HG02938 (cell line): ENCODE measurements around the gene HAPLN3.
A peak's percentile ranks its signal among the peaks of the same experiment; 100 is the strongest.

Experiments used
- ATAC-seq: cut with Tn5 transposase; IDR thresholded peaks from one replicate; pipeline ENCODE4 v1.9.1; 2021; ENCODE audit warnings: mild to moderate bottlenecking, moderate library complexity; ENCODE audit not compliant: unreplicated experiment

Gene HAPLN3

DNA sequence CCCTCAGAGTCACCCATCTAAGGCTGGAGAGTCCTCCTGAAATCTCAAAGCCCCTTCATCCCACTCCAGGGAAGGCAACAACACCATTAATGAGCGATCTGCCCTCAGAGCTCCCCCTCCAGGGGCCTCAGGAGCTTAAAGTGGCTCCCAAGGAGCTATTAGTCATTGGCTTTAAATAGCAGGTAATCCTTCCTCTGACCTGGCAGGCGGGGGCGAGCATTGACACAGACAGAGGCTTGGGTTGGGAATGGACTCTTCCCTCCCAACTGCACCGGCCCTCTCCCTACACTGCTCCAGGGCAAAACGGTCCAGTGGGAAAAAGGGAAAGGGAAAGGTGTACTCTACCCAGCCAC, 16.4 kb upstream of the HAPLN3 start:
- no peak for ATAC-seq

DNA sequence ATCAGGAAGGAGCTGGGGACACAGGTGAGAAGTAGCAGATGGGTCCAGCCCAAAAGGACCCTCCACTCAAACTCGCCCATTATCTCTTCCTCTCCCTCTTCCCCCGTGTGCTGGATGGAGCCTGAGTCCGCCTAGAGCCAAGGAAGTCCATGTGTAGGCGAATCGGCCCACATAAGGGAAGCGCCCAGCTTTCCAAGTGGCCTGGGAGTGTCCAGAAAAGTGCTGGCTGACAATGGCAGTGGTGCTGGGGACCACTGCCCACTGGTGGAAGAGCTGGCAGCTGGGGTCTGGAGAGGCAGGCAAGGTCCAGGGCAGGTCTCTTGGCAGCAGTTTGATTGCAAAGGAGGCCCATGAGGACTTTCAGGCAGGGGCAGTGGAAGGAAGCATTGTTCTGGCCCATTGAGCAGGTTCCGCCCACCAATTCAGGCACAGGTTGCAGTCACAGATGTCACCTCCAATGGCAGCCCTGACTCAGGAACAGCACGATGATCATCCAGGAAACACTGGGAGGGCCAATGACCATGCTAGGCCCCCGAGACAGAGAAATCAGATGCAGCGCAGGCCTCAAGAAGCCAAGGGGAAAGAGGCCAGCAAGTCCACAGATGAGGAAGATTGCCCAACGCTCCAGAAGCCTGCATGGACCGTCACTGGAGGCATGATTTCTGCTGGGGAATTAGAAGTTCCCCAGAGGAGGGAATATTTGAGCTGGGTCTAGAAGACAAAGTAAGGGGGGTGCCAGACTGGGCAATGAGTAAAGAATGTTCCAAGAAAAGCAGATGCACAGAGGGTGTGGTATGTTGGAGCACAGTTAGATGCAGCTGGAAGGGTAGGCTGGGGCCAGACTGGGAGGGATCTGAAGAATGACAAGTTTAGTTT, 14.8 kb upstream of the HAPLN3 start:
- no peak for ATAC-seq

DNA sequence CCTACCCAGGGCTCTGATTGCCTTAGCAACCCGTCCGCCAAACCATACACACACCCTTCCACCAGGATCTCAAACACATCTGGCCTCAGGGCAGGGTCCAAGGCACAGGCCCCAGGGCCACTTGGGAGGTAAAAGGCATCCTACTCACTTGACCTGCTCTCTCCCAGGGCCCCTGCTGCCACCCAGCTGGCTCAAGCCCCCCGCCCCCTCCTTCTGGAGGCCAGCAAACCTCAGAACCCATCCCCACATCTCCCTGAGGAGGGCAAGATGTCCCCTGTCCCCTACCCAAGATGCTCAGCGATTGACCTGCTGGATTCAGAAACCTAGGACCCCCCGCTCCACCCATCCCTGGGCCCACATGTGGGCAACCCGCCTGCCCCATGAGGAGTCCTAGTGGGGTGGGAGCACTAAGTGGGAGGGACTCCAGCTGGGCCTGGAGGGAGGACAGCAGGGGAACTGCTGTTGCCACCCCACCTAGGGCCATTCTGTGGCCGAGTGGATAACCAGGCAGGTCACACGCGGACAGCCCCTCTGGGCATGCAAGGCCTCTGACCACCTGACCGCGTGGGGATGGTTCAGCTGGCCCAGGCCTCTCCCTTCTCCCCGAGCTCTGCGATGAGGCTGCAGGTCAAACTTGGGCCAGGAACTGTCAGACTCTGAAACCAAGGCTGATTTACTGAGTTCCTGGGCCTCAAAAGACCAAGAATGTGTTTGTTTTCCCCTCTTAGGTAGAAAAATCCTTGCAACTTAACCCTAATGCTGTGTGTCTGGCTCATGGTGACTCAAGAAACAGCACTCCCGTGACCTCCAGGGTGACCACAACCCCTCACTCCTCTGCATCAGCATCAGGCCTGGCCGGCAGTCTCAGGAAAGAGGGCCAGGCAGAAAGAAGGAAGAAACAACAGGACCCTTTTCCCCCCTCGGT, 13.6 kb upstream of the HAPLN3 start:
- no peak for ATAC-seq

DNA sequence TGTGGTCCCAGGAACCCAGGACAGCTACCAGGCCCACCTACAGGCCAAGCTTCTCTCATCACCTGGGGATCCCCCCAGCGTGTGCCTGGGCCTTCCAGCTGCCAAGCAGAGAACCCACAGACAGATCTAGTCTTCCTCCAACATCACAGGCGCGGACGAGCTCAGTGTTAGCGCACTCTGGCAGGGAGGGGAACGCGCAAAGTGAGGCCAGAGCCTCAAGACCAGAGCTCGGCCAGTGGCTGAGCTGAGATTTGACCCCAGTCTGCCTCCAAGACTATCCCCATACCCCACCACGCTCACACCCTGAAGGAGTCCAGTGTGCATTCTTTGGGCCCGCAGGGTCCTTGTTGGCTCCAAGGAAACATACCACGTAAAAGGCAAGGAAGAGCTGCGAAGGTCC, 12.8 kb upstream of the HAPLN3 start:
- no peak for ATAC-seq

DNA sequence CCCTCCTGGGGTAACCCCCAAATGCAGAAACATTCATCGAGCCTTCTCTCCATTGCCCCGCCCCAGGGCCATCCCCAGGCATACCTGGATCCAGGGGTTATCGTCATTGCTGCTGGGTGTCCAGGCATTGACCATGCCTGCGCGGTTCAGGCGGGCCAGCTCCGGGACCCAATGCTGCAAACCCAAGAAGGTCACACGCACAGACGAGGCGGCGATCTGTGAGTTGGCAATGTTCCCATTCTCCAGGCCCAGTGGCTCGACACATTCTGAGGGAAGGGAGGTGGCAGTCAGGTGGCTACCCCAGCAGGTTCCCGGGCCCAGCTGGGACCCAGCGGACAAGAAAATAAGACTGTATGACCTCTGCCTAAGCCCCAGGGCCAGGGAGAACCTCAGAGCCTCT, 11.8 kb upstream of the HAPLN3 start:
- ATAC-seq, result no peak

DNA sequence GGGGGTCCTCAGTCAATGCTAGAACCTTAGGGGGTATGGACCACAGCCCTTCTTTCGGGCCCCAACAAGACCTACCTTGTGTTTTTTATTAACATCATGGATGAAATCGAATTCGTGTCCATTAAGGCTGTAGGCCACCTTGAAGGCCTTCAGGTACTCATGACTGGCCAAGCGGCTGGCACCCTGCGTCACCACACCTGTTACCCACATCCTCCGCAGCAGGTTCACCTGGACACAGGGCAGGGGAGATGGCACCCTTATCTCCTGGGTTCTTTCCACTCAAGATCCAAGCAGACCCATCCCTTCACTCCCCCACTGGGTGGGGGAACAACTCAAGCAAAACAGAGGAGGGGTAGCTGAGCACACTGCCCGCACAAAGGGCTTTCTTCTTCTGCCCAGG, 11.2 kb upstream of the HAPLN3 start:
- no peak for ATAC-seq

DNA sequence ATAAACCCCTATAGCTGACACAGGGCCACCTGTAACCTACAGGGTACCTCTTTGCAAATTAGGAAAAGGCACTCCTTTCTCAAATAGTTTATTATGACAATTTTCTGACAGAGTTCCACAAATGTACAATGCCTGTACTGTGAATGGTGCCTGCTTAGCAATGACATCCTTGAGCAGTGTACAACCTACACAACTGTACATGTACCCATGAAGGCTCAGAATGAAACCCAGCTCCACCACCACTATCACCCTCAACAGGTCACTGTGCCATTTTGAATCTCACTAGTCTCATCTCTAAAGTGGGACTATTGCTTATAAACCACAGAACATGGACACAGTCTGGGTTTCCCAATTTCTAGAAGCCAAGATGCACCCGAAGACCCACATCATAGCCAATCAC, 10.8 kb upstream of the HAPLN3 start:
- ATAC-seq, result no peak

DNA sequence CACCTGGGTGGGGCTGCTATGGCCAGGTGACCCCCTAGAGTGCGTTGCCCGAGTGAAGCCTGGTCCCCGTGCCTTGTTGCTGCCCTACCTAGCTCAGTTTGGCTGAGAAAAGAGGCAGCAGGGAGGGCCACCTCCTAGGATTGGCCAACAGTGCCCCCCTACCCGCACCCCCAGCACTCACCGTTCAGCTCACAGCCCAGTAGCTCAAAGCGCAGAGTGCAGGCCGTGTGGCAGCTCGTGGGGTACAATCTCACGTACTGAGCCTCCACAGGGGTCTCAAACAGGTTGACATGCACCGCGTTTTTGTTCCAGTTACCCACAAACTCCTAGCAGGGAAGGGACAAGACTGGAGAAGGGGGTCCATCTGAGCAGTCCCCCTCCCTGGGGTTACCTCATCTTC, 10.2 kb upstream of the HAPLN3 start:
- ATAC-seq, result no peak

DNA sequence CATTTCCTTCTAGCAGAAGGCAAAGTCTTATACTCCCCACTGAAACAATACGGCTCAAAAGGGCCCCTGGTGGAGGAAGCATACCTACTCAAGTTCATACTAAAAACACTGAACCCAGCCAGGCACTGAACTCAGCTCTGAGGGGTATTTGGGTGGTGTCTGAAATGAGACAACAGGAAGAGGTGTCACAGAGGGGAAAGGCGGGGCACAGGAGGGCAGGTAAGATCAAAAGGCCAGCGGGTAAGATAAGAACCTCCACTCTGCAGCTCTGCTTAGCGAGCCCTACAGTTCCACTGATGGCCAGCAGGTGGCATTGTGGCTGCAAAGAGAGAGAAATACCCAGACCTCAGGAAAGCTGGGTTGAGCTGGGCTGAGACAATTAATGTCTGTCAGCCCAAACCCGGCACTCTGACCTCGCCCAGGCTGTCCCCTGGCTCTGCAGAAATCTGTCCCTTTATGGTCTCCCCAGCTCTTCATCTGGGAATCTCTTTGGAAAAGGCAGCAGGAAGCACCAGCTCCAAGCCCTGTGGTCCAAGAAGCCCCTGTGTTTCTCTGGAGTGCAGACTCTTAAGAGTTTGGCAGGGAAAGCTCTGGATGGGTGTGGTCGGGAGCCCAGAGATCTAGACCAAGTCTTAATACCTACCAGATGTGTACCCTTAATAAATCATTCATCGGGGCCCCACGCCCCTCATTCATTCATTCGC, 9.4 kb upstream of the HAPLN3 start:
- ATAC-seq, result peak; percentile 84

DNA sequence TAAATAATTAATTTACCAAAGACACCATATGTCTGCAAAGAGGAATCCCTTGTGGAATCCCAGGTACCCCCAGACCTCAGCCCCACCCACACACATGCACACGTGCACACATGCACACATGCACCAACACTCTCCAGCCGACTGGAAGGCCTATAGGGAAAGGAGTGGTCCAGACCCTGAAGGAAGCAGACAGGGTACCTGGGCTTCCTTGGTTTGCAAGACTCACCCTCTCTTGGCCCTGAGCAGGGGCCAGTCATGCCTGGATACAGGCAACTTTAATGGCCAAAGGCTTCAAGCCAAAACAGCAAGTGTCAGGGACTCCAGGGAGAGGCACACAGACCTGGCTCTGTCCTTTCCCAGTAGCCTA, 8.9 kb upstream of the HAPLN3 start:
- no peak for ATAC-seq

DNA sequence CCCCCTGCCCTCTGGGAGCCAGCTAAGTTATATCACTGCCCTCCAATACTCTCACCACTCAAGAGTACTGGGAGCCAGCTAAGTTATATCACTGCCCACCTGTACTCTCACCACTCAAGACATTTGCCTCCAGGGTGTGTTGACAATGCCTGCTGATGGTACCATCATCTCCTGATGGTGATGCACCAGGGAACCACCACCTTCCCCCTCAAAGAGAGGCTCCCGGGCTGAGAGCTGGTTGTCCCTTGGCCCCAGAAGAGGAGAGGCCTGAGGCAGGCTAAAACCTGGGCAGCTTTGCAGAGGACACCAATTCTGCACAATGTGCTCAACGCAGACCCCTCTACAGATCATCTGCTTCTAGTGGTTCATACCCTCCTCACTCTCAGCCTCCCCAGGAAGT, 7.5 kb upstream of the HAPLN3 start:
- no peak for ATAC-seq

DNA sequence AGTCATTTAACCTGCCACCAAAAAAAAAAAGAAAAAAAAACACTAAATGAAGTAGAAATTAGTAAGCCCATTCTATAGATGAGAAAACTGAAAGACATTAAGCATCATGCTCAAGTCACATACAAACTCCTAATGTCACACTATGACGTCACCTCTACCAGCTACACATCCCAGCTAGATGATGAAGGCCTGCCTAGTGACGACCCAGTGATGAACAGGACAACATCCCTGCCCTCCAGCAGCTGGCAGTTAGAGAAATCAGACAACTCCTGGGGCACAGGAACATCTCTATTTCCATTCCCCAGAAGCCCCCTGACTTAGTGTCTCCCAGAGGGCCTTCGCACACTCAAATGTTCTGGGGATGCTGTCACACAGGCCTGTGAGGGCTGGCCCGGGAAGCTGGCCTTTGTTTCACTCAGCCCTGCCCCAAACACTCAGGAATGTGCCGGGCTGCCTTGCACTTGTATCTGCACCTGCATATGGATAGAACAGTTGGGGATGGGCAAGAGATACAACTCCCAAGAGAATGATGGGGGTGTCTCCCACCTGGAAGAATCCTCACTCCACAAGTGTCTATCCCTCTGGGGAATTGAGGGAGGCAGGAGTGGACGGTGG, 7.0 kb upstream of the HAPLN3 start:
- no peak for ATAC-seq

DNA sequence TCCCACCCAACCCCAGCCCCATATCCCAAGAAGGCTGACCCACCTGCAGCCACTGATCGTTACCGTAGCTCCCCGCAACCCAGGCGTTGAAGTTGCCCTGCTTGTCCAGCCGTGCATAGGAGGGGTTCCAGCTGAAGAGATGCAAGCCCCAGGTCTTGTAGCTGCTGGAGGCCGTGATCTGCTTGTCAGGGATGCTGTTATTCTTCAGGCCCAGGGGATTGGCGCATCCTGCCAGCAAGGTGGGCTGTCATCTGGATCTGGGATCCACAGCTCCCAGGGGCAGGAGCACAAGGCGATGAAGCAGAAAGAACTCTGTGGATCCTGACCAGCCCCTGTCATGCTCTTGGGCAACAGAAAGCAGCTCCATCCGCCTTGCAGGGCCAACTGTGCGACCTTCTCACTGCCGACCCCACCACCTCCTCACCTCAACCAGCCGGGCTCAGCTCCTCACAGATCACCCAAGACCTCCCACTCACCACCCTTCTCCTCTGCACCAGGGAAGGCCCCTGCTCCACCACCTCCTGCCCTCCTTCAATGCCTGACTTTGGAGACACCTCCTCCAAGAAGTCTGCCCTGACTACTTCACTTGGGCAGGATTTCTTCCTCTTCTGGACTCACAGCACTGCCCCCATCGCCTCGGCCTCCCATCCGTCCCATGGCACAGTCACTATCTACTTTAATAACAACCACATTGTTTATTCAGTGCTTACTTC, 6.3 kb upstream of the HAPLN3 start:
- no peak for ATAC-seq

DNA sequence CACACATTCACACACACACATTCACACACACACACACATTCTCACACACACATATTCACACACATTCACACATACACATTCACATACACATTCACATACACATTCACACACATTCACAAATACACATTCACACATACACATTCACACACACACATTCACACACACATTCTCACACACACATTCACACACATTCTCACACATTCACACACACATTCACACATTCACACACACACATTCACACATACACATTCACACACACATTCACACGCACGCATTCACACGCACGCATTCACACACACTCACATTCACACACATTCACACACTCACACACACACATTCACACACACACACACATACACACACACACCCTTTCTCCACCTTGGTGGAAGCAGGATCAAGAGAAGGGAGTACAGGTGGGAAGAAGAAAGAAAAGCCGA, 5.7 kb upstream of the HAPLN3 start:
- ATAC-seq, result no peak

DNA sequence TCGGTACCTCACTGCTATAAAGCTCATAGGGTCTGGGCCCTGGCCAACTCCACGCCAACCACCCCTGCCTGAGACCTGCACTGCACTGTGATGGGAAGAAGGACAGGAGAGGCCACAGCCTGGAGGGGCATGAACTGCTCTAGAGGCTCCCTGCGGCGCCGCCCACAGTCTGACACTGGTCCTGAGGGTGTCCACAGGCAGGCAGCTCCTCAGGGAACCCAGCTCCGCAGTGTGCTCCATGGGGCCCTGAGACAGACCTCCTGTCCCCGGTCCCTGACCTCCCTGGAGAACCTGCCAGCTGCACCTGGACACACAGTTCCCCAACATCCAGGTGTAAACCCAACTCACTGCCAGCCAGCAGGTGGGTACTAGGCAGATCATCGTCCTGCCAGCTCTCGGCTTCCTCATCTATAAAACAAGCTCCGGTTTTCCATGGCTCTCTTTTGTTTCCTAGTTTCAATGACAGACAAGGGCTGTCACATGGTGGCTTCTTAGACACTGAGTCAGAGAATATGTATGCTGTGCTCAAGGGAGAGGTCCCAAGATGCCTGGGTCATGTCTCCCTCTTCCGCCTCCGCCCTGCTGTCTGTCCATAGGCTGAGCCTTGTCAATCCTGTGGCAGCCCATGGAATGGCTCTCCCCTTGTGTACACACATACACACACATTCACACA, 5.1 kb upstream of the HAPLN3 start:
- no peak for ATAC-seq

DNA sequence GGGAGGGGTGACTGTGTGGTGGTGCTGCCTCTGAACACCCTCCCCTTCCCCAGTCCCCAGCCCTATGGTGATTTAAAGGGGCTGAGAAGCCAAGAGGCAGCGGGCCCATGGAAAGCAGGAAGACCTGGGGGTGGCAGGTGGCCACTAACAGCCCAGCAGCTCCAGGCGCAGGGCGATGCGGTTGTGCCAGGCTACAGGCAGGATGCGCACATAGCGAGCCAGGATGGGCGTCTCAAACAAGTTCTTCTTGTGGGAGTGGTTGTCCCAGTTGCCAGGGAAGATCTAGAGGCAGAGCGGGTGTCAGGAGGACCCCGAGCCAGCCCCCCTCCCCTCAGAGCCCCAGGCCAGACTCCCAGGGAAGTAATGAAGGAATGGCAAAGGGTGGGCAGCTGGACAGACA, 3.9 kb upstream of the HAPLN3 start:
- no peak for ATAC-seq

DNA sequence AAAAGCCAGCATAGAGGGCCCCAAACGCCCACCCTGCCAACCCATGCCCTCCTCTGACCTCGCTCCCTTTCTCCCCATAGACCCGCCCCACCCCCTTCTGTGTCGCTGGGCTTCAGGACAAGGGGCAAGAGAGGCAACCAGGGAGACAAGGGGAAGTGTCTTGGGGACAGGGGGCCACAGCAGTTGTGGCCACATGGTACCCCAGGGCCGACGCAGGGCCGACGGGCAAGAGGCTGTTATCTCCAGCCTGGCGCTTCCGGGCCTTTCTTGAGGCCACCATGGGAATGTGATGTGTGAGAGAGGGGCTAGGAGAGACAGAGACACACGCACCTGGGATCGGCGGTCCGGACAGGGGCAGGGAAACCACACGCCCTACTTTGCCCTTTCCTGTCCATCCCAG, 3.4 kb upstream of the HAPLN3 start:
- no peak for ATAC-seq

DNA sequence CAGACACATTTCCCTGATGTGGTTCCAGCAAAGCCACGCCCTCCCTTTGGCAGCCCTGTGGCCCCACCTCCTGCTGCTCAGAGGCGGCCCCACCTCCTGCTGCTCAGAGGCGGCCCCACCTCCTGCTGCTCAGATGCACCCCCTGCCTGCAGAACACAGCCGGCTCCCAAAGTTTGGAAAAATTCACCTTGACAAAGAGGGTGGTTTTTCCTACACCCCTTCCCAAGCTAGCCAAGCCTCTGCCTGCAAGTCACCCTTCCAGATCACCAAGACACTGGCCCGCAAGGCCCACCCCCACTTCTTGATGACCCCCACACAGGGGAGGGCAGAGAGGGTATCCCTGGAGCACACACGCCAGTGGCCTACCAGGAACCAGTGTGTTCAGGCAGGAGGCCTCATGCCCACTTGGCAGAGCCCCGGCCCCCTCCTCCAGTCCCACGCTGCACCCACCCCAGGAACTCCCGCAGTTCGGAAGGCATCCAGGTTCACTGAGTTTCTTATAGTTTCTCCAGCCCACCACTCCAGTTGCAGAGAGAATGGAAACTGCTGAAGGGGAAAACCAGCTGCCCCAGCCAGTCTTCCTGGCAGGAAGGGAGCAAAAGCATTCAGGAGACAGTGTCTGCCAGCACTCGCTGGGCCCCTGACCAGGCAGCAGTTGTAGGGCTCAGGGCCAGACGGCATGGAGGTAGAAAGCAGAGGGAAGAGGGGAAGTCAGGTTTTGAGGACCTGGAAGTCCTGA, 2.3 kb upstream of the HAPLN3 start:
- no peak for ATAC-seq

DNA sequence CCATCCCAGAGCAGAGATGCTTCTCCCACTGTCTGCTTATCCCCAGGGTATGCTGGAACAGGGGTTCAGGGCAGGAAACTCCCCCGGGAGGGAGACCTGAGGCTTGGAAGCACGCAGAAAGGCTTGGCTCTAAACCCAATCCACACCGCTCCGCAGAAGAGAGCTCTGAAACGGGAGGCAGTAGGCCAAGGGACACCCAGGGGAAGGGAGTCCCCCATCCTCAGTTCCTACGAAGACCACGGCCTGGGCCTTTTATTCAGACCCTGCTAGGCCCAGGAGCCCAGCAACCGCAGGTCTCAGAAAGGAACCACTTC, 1.8 kb upstream of the HAPLN3 start:
- ATAC-seq, result no peak
